Measurements from ENCODE around the gene OR2C1.
A peak's percentile ranks its signal among the peaks of the same experiment; 100 is the strongest.

Gene OR2C1

DNA sequence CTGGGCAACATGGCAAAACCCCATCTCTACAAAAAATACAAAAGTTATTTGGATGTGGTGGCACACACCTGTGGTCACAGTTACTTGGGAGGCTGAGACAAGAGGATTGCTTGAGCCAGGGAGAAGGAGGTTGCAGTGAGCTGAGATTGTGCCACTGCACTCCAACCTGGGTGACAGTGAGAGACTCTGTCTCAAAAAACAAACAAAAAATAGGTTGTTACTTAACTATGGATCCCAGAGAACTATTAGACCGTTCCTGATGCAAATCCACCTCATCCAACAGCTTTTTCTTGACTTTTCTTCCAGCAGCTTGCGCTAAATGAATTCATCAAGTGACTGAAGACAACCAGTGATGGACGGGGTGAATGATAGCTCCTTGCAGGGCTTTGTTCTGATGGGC, at the start of gene OR2C1:
OR2C1 (plus strand) TSS at position 301 of the 400 bp plus-strand sequence; CDS start at position 353, 52 bp downstream.
- ATAC-seq = no peak
- Mint-ChIP-seq H3K9me3 (peaks cover 14% of the 10 kb centered on the region), H3K4me1 (no peaks in the 10 kb centered on the region), H3K27ac (no peak within 1 kb of the TSS), H3K36me3 (peaks cover 25% of the 10 kb centered on the region), H3K4me3 (no peak within 1 kb of the TSS), H3K27me3 (peaks cover 21% of the 10 kb centered on the region)

DNA sequence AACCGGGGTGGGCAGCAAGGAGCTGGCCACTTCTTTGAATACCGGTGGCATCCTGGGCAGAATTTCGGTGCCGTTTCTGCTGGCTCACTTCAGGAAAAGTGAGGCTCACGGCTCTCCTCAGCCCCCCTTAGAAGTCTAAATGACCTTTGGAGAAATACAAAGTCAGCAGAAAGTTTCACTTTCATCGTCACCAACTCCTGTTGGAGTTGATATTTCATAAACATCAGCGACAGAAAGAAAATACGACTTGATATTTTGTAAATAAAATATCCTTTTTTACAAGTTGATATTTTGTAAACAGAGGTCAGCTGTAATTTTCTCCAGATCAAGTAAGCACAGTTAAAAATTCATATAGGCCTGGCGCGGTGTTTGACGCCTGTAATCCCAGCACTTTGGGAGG, 49.6 kb upstream of the OR2C1 start:
- peak overlapping the region; percentile 84 for H3K4me3 Mint-ChIP-seq
- peaks cover 66% of the 10 kb centered on the region for H3K36me3 Mint-ChIP-seq
- H3K27ac Mint-ChIP-seq = peak overlapping the region; percentile 82
- H3K4me1 Mint-ChIP-seq = peaks cover 8% of the 10 kb centered on the region
- no peak for ATAC-seq
- peaks cover 15% of the 10 kb centered on the region for H3K9me3 Mint-ChIP-seq
- H3K27me3 Mint-ChIP-seq = no peaks in the 10 kb centered on the region

DNA sequence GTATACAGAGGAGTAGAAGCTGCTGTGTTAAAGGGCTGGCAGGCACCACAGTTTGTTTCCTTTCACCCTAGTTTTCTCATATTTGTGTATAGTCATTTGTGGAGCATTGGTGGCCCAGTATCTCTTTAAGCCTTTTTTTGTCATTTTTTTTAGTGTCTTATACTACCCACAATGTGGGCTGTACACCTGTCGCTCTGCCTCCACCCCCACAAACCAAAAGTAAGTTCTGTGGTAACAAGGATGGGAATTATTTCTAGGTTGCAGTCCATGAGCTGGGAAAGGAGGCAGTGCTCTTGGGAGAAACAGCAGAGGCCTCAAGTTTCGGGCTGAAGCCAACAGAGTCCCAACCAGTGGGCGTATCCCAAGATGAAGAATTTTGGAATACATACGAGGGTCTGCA, 44.2 kb upstream of the OR2C1 start:
- peaks cover 43% of the 10 kb centered on the region for H3K9me3 Mint-ChIP-seq
- no peak overlapping the region for H3K4me3 Mint-ChIP-seq
- peaks cover 93% of the 10 kb centered on the region for H3K36me3 Mint-ChIP-seq
- no peaks in the 10 kb centered on the region for H3K4me1 Mint-ChIP-seq
- ATAC-seq = no peak
- no peak overlapping the region for H3K27ac Mint-ChIP-seq
- H3K27me3 Mint-ChIP-seq = no peaks in the 10 kb centered on the region

GRCh38 chr16:3317315-3317999, 38.2 kb upstream of the OR2C1 start:
- Mint-ChIP-seq H3K4me3 (no peak overlapping the region), H3K27me3 (no peaks in the 10 kb centered on the region), H3K9me3 (peaks cover 43% of the 10 kb centered on the region), H3K36me3 (peaks cover 80% of the 10 kb centered on the region), H3K4me1 (no peaks in the 10 kb centered on the region), H3K27ac (no peak overlapping the region)
- no peak for ATAC-seq

DNA sequence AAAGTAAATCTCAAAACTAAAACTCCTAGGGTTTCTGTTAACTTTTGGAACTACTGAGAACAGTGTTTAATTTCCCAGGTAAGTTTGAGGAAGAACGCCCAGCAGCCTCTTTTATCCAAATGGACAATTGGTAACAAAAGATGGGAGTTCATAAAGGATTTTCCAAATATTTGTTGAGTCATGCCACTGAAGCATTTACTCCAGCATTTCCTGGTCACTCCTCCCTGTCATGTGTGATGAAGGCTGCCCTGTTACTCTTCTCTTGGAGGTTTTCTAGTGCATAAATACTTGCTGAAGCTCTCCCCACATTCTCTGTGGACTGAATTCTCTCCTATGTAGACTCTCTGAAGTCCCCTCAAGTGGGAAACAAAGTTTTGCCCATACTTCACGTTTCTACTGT, 33.9 kb upstream of the OR2C1 start:
- Mint-ChIP-seq H3K27ac (no peak overlapping the region), H3K9me3 (peaks cover 18% of the 10 kb centered on the region), H3K27me3 (no peaks in the 10 kb centered on the region), H3K4me1 (no peaks in the 10 kb centered on the region), H3K36me3 (peaks cover 47% of the 10 kb centered on the region), H3K4me3 (no peak overlapping the region)
- ATAC-seq = no peak

DNA sequence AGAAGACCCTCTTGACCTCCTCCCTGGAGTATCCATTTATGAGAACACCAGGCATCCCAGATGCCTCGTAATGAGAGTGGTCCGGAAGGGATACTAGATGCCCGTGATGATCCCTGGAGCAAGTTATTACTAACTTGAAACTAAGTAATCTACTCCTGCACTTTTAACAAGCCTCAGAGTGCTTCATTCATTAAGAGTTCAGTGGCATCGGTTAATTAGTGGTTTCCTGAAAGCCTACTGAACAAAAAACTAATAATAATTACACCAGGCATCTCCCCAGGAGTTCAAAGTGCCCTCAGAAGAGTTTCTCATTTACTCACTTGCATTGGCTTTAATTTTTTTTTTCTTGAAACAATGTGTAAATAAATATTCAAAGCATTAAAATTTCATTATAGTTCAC, 28.2 kb upstream of the OR2C1 start:
- no peak overlapping the region for H3K4me3 Mint-ChIP-seq

DNA sequence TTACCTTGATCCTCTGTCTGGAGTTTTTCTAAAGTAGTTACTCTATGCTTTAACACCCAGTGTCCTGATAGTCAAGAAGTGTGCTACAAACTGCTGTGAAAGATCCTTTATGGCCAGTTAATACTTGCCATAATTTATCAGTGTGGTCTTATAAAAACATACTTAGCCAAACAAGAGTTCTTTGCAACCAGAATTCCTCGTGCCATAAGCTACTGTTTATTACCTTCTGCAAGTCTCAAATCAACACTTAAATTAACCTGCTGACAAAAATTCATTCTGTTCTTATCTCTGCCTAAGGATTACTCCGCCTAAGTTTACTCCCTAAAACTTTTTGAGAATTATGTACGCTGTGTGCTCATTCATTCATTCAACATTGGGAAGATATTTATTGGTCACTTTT, 27.6 kb upstream of the OR2C1 start:
- Mint-ChIP-seq H3K27ac (no peak overlapping the region), H3K27me3 (no peaks in the 10 kb centered on the region), H3K4me1 (no peaks in the 10 kb centered on the region), H3K36me3 (peaks cover 23% of the 10 kb centered on the region), H3K4me3 (no peak overlapping the region), H3K9me3 (peaks cover 15% of the 10 kb centered on the region)
- no peak for ATAC-seq

More for the DNA sequence above, 28.2 kb upstream of the OR2C1 start:
- Mint-ChIP-seq H3K9me3 (peaks cover 15% of the 10 kb centered on the region), H3K4me1 (no peaks in the 10 kb centered on the region), H3K36me3 (peaks cover 27% of the 10 kb centered on the region), H3K27me3 (no peaks in the 10 kb centered on the region), H3K27ac (no peak overlapping the region)
- no peak for ATAC-seq

- ATAC-seq = no peak
Measured at GRCh38 chr16:3328643-3329042, 27.0 kb upstream of the OR2C1 start.

DNA sequence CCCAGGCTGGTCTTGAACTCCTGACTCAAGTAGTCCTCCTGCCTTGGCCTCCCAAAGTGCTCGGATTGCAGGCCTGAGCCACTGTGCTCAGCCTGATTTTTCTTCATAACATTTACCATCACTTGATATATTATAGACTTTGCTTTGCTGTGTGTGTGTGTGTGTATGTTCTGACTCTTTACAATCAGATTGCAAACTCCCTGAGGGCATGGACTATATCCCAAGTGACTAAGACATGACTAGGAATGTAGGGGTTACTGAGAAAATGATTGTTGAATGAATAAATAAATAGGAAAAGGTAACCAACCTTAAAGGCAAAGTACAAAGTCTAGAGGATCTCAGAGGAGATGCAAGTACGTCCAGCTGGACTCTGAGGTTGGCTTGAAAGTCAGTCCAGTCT, 9.6 kb upstream of the OR2C1 start:
- no peak overlapping the region for H3K4me3 Mint-ChIP-seq
- no peak for ATAC-seq
- H3K27me3 Mint-ChIP-seq = no peaks in the 10 kb centered on the region

More at GRCh38 chr16:3328643-3329042, 27.0 kb upstream of the OR2C1 start:
- Mint-ChIP-seq H3K9me3 (peaks cover 16% of the 10 kb centered on the region), H3K36me3 (peaks cover 23% of the 10 kb centered on the region), H3K4me1 (no peaks in the 10 kb centered on the region), H3K27ac (no peak overlapping the region), H3K4me3 (no peak overlapping the region), H3K27me3 (no peaks in the 10 kb centered on the region)

GRCh38 chr16:3347586-3347985, 8.1 kb upstream of the OR2C1 start:
- Mint-ChIP-seq H3K9me3 (peaks cover 3% of the 10 kb centered on the region), H3K36me3 (no peaks in the 10 kb centered on the region), H3K4me1 (no peaks in the 10 kb centered on the region), H3K27me3 (no peaks in the 10 kb centered on the region), H3K27ac (no peak overlapping the region), H3K4me3 (no peak overlapping the region)
- ATAC-seq = no peak

More for the DNA sequence above, 9.6 kb upstream of the OR2C1 start:
- Mint-ChIP-seq H3K4me1 (no peaks in the 10 kb centered on the region), H3K36me3 (no peaks in the 10 kb centered on the region), H3K27ac (no peak overlapping the region), H3K9me3 (peaks cover 3% of the 10 kb centered on the region)

DNA sequence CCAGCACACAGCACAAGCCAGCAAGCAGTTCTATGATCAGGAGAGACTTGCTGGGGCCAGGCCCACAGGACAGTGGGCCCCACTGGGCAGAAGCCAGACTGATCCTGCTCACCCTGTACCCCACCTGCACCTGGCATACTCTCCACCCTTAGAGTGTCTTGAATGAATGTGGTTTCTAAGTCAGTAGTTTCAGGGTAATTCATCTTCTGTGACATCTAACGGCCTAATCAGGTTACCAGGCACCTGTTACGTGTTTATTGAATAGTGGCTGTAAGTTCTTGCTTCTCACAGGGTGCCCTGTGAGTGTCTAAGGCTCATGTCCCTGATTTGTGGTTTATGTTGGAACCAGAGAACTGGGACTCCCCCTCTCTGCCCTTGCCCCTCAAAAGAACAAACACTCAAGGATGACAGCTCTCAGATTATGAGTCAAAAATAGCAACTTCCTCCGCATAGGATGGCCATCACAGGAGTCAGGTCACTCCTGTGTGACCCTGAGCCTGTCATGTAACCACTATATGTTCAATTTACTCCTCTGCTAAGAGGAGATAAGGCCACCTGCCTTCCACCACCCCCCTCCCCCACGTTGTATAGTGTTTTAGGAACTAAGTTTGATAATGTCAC, 7.0 kb upstream of the OR2C1 start:
- no peak overlapping the region for H3K4me3 Mint-ChIP-seq
- no peaks in the 10 kb centered on the region for H3K36me3 Mint-ChIP-seq
- H3K9me3 Mint-ChIP-seq = peaks cover 5% of the 10 kb centered on the region

DNA sequence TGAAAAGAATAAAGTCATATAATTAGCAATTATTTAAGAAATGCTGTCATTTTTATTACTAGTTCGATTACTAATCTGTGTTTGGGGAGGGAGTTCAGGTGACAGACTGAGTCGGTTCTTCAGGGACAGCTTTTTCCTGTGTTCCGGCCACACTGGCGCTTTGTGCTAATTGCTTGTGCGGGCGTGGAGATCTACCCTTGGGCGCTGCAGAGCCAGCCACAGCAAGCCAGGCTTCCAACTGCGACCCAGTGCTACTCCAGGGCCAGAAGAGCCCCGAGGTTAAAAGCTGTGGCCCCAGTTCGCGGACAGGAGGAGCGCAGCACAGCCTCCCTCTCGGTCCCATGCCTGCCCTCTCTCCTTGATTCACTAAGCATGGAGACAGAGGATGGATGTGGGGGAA, 6.5 kb upstream of the OR2C1 start:
- ATAC-seq = no peak
- no peak overlapping the region for H3K4me3 Mint-ChIP-seq
- H3K4me1 Mint-ChIP-seq = no peaks in the 10 kb centered on the region
- H3K36me3 Mint-ChIP-seq = peaks cover 1% of the 10 kb centered on the region
- H3K9me3 Mint-ChIP-seq = peaks cover 5% of the 10 kb centered on the region
- H3K27me3 Mint-ChIP-seq = no peaks in the 10 kb centered on the region
- no peak overlapping the region for H3K27ac Mint-ChIP-seq

More for the DNA sequence above, 7.0 kb upstream of the OR2C1 start:
- no peak for ATAC-seq
- Mint-ChIP-seq H3K27me3 (no peaks in the 10 kb centered on the region), H3K27ac (no peak overlapping the region), H3K4me1 (no peaks in the 10 kb centered on the region)

DNA sequence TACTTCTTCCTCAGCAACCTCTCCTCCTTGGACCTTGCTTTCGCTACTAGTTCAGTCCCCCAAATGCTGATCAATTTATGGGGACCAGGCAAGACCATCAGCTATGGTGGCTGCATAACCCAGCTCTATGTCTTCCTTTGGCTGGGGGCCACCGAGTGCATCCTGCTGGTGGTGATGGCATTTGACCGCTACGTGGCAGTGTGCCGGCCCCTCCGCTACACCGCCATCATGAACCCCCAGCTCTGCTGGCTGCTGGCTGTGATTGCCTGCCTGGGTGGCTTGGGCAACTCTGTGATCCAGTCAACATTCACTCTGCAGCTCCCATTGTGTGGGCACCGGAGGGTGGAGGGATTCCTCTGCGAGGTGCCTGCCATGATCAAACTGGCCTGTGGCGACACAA, 429 bp downstream of the OR2C1 start:
- H3K27ac Mint-ChIP-seq = no peak overlapping the region
- H3K4me3 Mint-ChIP-seq = no peak overlapping the region
- peaks cover 28% of the 10 kb centered on the region for H3K36me3 Mint-ChIP-seq
- H3K27me3 Mint-ChIP-seq = peaks cover 26% of the 10 kb centered on the region
- peaks cover 17% of the 10 kb centered on the region for H3K9me3 Mint-ChIP-seq
- no peaks in the 10 kb centered on the region for H3K4me1 Mint-ChIP-seq
- no peak for ATAC-seq

DNA sequence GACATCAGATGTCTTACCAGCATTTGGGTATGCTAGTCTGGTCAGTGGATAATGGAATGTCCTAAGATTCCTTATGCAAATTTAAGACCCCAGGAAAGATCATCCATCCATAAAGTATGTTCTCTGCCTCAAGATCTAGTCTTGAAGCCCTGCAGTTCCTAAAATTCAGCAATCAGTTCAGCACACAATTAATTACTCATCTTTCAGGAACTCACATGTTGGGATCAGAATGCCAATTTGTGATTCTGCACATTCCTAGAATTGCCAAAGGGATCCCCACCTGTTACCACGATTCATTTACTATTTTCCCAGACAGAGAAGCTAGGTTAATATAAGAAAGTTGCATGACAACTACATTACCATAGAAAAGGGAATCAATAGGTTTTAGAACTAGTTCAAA, 3.2 kb downstream of the OR2C1 start:
- H3K4me3 Mint-ChIP-seq = no peak overlapping the region
- no peak for ATAC-seq
- H3K36me3 Mint-ChIP-seq = peaks cover 28% of the 10 kb centered on the region
- H3K27ac Mint-ChIP-seq = no peak overlapping the region
- peaks cover 26% of the 10 kb centered on the region for H3K27me3 Mint-ChIP-seq
- no peaks in the 10 kb centered on the region for H3K4me1 Mint-ChIP-seq
- H3K9me3 Mint-ChIP-seq = peaks cover 15% of the 10 kb centered on the region

- no peak for ATAC-seq
- Mint-ChIP-seq H3K4me3 (no peak overlapping the region), H3K9me3 (peaks cover 15% of the 10 kb centered on the region), H3K27ac (no peak overlapping the region), H3K27me3 (peaks cover 16% of the 10 kb centered on the region), H3K4me1 (peaks cover 7% of the 10 kb centered on the region), H3K36me3 (peaks cover 20% of the 10 kb centered on the region)
Measured at GRCh38 chr16:3362931-3363330, 7.2 kb downstream of the OR2C1 start.

DNA sequence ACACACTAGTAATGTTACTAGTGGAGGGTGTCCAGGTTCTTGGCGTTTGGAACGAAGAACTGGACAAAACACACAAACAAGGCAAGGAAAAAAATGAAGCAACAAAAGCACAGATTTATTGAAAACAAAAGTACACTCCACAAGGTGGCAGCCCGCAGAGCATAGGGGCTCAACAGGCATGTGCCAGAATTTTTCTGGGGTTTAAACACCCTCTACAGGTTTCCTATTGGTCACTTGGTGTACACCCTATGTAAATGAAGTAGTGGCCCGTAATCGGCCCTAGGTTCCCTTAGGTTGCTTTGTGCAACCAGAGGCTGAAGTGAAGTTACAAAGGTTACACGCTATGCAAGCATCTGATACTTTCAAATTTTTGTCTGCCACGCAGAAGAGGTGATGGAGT, 8.1 kb downstream of the OR2C1 start:
- Mint-ChIP-seq H3K27ac (no peak overlapping the region), H3K9me3 (peaks cover 15% of the 10 kb centered on the region), H3K4me3 (no peak overlapping the region), H3K36me3 (peaks cover 20% of the 10 kb centered on the region), H3K4me1 (peaks cover 7% of the 10 kb centered on the region), H3K27me3 (peaks cover 16% of the 10 kb centered on the region)
- ATAC-seq = no peak

Data from stimulated activated memory B cell treated with anti-CD40 and anti-IgM and Interleukin-4, amounts not matched to agents 10 μg/mL and 1 μg/mL and 100 μg/mL, for 72 hours (primary cell).